Nasal cavity respiratory epithelium epithelial cell of viscerocranial mucosa (primary cell): ENCODE results near the gene RIMBP3C. TPM values are rescaled to one million over a fixed set of nuclear protein-coding genes. Genes with fewer than 3 reads are reported as not detected.

Experiments
- total RNA-seq: library from RNA; depleted of rRNA; stranded (reverse); fragments of >200 nt; gene quantifications from 2 replicates; pipeline ENCODE4 v1.2.3, GENCODE V29; 2014

Gene RIMBP3C, protein sequence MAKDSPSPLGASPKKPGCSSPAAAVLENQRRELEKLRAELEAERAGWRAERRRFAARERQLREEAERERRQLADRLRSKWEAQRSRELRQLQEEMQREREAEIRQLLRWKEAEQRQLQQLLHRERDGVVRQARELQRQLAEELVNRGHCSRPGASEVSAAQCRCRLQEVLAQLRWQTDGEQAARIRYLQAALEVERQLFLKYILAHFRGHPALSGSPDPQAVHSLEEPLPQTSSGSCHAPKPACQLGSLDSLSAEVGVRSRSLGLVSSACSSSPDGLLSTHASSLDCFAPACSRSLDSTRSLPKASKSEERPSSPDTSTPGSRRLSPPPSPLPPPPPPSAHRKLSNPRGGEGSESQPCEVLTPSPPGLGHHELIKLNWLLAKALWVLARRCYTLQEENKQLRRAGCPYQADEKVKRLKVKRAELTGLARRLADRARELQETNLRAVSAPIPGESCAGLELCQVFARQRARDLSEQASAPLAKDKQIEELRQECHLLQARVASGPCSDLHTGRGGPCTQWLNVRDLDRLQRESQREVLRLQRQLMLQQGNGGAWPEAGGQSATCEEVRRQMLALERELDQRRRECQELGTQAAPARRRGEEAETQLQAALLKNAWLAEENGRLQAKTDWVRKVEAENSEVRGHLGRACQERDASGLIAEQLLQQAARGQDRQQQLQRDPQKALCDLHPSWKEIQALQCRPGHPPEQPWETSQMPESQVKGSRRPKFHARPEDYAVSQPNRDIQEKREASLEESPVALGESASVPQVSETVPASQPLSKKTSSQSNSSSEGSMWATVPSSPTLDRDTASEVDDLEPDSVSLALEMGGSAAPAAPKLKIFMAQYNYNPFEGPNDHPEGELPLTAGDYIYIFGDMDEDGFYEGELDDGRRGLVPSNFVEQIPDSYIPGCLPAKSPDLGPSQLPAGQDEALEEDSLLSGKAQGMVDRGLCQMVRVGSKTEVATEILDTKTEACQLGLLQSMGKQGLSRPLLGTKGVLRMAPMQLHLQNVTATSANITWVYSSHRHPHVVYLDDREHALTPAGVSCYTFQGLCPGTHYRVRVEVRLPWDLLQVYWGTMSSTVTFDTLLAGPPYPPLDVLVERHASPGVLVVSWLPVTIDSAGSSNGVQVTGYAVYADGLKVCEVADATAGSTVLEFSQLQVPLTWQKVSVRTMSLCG (N-terminal part only)
- not detected in 2 replicates for total RNA-seq

DNA sequence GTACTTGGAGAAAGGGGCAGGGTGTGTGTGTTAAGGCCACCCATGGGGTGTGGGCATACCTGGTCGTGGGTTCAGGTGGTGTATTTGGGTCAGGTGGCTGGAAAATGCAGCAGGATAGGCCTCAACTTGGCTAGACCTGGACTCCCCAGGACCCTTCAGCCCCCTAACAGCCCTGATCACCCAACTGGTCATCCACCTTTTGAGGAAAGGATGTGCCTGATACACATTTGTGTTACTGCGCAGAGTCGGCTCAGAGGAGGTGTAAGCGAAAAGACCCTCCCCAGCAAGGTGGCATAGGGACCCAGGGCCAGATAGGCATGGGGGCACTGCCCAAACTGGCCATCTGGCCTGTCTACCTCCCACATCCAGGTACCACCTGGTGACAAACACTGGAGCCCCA lies at the start of gene RIMBP3C:
Gene RIMBP3C (minus strand): TSS at position 101 of the 400 bp plus-strand sequence. CDS start 485 bp downstream, outside the sequence.

DNA sequence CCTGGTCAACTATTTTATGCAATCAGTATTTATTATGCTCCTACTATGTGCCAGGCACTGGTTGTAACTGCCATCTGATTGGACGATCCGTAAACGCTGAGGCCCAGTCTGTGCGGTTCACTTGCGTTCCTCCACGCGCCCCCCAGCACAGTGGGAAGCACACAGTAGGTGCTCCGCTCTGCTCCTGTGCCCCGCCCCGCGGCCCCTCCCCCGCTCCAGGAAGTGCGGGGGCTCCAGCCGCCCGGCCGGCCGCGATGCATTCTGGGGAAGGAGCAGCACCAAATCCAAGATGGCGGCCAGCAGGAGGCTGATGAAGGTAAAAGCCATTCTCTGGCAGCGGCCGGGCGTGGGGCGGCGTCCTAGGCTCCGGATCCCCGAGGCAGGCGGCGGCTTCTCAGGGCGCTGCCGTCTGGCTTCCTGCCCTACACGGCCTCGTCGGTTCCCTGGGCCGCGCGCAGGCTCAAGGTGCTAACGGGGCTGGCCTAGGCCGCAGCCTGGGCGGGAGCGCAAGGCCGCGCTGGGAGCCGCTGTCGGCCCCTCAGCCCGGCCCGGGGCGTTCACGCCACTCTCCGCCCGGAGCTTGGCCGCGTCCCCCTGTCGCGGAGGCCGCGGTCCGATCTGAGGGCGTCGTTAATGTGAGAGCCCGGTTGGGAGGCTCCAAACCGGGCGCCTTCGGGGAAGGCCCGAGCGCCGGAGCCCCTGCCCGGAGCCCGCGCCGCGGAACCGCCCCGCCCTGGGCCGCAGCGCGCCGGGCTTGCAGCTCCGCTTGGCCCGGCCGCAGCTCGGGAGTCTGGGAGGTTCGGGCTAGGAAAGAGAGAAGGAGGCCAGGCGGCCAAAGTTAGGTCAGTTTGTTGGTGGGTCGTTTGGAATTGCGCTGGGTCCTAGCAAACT lies 16.4 kb upstream of the RIMBP3C start, which contains the start of gene UBE2L3:
Gene UBE2L3 (plus strand): TSS at position 259 of the 891 bp plus-strand sequence. CDS start 31 bp downstream, at position 290.

Other genes starting within 250 kb of the RIMBP3C start
- not detected in 2 replicates for gene RIMBP3B, start 167.7 kb downstream of the RIMBP3C start, total RNA-seq
- gene HIC2, start 134.1 kb downstream of the RIMBP3C start, total RNA-seq, result 3.4 and 4.1 TPM in 2 replicates
- gene TMEM191C, start 84.1 kb downstream of the RIMBP3C start, total RNA-seq, result 0.34 and 0.85 TPM in 2 replicates
- gene UBE2L3, start 16.3 kb upstream of the RIMBP3C start, total RNA-seq, result 15.0 and 27.3 TPM in 2 replicates
- 25.8 and 45.1 TPM in 2 replicates for gene YDJC, start 78.6 kb upstream of the RIMBP3C start, total RNA-seq
- 0.07 TPM in 1 of 2 replicates, not detected in the other for gene CCDC116, start 81.3 kb upstream of the RIMBP3C start, total RNA-seq
- gene SDF2L1, start 90.8 kb upstream of the RIMBP3C start, total RNA-seq, result 23.6 and 125 TPM in 2 replicates
- 21.5 and 30.8 TPM in 2 replicates for gene PPIL2, start 114.6 kb upstream of the RIMBP3C start, total RNA-seq
- under 0.01 and 0.21 TPM in 2 replicates for gene YPEL1, start 184.3 kb upstream of the RIMBP3C start, total RNA-seq